ENCODE data around the gene TRIP4. TPM values are rescaled to one million over a fixed set of nuclear protein-coding genes. Genes with fewer than 3 reads are reported as not detected.

TRIP4 gene
- total RNA-seq, 1 experiment from 2014 or later = 26.2 TPM

- no peaks in the 10 kb centered on the region for H3K27me3 Mint-ChIP-seq (ENCODE audit: insufficient read depth, unreplicated experiment)
- intact Hi-C loops (cut with micrococcal nuclease; ENCODE audit: unreplicated experiment) = no loop called here
- peaks cover 52% of the 10 kb centered on the region for H3K36me3 Mint-ChIP-seq (ENCODE audit: insufficient read depth, unreplicated experiment)
- H3K4me1 Mint-ChIP-seq (ENCODE audit: low read depth, unreplicated experiment) = peaks cover 1% of the 10 kb centered on the region
- Histone ChIP-seq H3K4me3 (ENCODE audit: low read depth, low read length) (no peak overlapping the region), H3K27me3 (replicated peaks; ENCODE audit: control insufficient read depth, insufficient read depth, low read length) (no peaks in the 10 kb centered on the region), H3K36me3 (ENCODE audit: control insufficient read depth, insufficient read depth, low read length) (no peaks in the 10 kb centered on the region; the same call in 1 of the 2 replicates), H3K9me3 (no peaks in the 10 kb centered on the region), H3K4me1 (no peaks in the 10 kb centered on the region; the same call in 1 of the 2 replicates)
- ChIA-PET CTCF (no interaction called here), POLR2A (no interaction called here)
- no peak overlapping the region for H3K27ac Mint-ChIP-seq (ENCODE audit: unreplicated experiment)
- BruUV-seq (replicated peaks) = no TSS peak
- no peak overlapping the region for H3K4me3 Mint-ChIP-seq (ENCODE audit: unreplicated experiment)
- TF ChIP-seq, protein P1, sequence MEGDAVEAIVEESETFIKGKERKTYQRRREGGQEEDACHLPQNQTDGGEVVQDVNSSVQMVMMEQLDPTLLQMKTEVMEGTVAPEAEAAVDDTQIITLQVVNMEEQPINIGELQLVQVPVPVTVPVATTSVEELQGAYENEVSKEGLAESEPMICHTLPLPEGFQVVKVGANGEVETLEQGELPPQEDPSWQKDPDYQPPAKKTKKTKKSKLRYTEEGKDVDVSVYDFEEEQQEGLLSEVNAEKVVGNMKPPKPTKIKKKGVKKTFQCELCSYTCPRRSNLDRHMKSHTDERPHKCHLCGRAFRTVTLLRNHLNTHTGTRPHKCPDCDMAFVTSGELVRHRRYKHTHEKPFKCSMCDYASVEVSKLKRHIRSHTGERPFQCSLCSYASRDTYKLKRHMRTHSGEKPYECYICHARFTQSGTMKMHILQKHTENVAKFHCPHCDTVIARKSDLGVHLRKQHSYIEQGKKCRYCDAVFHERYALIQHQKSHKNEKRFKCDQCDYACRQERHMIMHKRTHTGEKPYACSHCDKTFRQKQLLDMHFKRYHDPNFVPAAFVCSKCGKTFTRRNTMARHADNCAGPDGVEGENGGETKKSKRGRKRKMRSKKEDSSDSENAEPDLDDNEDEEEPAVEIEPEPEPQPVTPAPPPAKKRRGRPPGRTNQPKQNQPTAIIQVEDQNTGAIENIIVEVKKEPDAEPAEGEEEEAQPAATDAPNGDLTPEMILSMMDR (IDR thresholded peaks at IDR 0.05; ENCODE audit: insufficient read depth in 1 of 2, low read depth in 1 of 2, low read length in 1 of 2, severe bottlenecking in 1 of 2, unreplicated experiment in 1 of 2) = no peak
- DNase-seq = no peak
- no peaks in the 10 kb centered on the region for H3K9me3 Mint-ChIP-seq (ENCODE audit: unreplicated experiment)
Measured at GRCh38 chr15:64400583-64400982, 12.9 kb downstream of the TRIP4 start.

DNA sequence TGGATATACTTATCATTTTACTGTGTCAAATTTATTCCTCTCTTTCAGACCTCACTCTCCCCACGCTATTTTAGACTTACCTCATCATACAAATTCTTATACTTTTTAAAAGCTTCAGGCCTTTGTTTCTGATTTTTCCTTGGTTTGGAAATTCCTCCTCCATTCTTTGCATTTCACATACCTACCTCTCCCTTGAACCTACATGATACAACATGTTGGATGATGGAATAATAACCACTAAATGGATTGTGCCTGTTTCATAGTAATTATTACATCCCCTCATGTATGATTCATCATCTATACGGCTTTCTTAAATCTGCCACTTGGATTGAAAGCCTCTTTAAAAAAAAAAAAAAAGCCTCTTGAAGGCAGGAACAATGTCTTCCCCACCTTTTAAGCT, 24.6 kb downstream of the TRIP4 start:
- Mint-ChIP-seq H3K36me3 (ENCODE audit: insufficient read depth, unreplicated experiment) (peaks cover 59% of the 10 kb centered on the region), H3K27ac (ENCODE audit: unreplicated experiment) (no peak overlapping the region), H3K27me3 (ENCODE audit: insufficient read depth, unreplicated experiment) (no peaks in the 10 kb centered on the region), H3K9me3 (ENCODE audit: unreplicated experiment) (no peaks in the 10 kb centered on the region), H3K4me3 (ENCODE audit: unreplicated experiment) (no peak overlapping the region), H3K4me1 (ENCODE audit: low read depth, unreplicated experiment) (no peaks in the 10 kb centered on the region)
- intact Hi-C loops (cut with micrococcal nuclease; ENCODE audit: unreplicated experiment) = no loop called here
- no peaks in the 10 kb centered on the region for H3K9me3 ChIP-seq
- ChIA-PET CTCF (no interaction called here), POLR2A (no interaction called here)
- TF ChIP-seq, protein P1 (IDR thresholded peaks at IDR 0.05; ENCODE audit: insufficient read depth in 1 of 2, low read depth in 1 of 2, low read length in 1 of 2, severe bottlenecking in 1 of 2, unreplicated experiment in 1 of 2) = no peak
- no peaks in the 10 kb centered on the region for H3K4me1 ChIP-seq
- no peak overlapping the region for H3K4me3 ChIP-seq (ENCODE audit: low read depth, low read length)
- H3K27me3 ChIP-seq (replicated peaks; ENCODE audit: control insufficient read depth, insufficient read depth, low read length) = no peaks in the 10 kb centered on the region
- no TSS peak for BruUV-seq (replicated peaks)
- no peak for DNase-seq
- H3K36me3 ChIP-seq (ENCODE audit: control insufficient read depth, insufficient read depth, low read length) = no peaks in the 10 kb centered on the region

DNA sequence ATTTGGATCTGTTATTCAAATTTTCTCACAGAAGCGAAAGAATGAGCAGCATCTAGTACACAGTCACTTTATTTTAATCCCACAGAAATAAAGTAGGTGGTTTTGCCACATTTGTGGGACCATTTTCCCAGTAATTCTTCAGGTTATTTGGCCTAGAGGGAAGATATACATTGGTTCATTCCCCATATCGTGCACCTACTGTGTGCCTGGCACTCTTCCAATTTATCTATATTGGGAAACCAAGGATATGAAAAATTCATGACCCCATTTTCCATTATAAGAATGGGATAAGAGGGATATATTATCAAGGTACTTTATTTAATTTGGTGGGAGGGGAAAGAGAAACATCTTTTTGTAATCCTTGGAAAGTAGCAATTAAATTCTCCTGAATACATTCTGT, 35.1 kb downstream of the TRIP4 start:
- Mint-ChIP-seq H3K9me3 (ENCODE audit: unreplicated experiment) (no peaks in the 10 kb centered on the region), H3K27ac (ENCODE audit: unreplicated experiment) (no peak overlapping the region), H3K27me3 (ENCODE audit: insufficient read depth, unreplicated experiment) (no peaks in the 10 kb centered on the region), H3K4me1 (ENCODE audit: low read depth, unreplicated experiment) (no peaks in the 10 kb centered on the region), H3K4me3 (ENCODE audit: unreplicated experiment) (no peak overlapping the region), H3K36me3 (ENCODE audit: insufficient read depth, unreplicated experiment) (peaks cover 55% of the 10 kb centered on the region)
- CTCF ChIA-PET = no interaction called here
- Histone ChIP-seq H3K4me1 (peaks cover 5% of the 10 kb centered on the region; the same call in 1 of the 2 replicates), H3K36me3 (ENCODE audit: control insufficient read depth, insufficient read depth, low read length) (no peaks in the 10 kb centered on the region; the same call in 1 of the 2 replicates), H3K27me3 (replicated peaks; ENCODE audit: control insufficient read depth, insufficient read depth, low read length) (no peaks in the 10 kb centered on the region), H3K4me3 (ENCODE audit: low read depth, low read length) (no peak overlapping the region), H3K9me3 (no peaks in the 10 kb centered on the region)
- POLR2A ChIA-PET = no interaction called here
- TF ChIP-seq, protein P1 (IDR thresholded peaks at IDR 0.05; ENCODE audit: insufficient read depth in 1 of 2, low read depth in 1 of 2, low read length in 1 of 2, severe bottlenecking in 1 of 2, unreplicated experiment in 1 of 2) = no peak
- DNase-seq = no peak
- intact Hi-C loops (cut with micrococcal nuclease; ENCODE audit: unreplicated experiment) = no loop called here
- no TSS peak for BruUV-seq (replicated peaks)
